GM21390 (cell line): ENCODE data around the gene MLPH.

Experiments
- ATAC-seq: cut with Tn5 transposase; IDR thresholded peaks from one replicate; pipeline ENCODE4 v1.9.1; 2021; ENCODE audit not compliant: unreplicated experiment

Gene MLPH

GRCh38 chr2:237497009-237497837, 10.2 kb downstream of the MLPH start:
- no peak for ATAC-seq

GRCh38 chr2:237497838-237498186, 10.8 kb downstream of the MLPH start:
- no peak for ATAC-seq

GRCh38 chr2:237498341-237498740, 11.3 kb downstream of the MLPH start:
- ATAC-seq = no peak

GRCh38 chr2:237500681-237501424, 13.8 kb downstream of the MLPH start:
- no peak for ATAC-seq

GRCh38 chr2:237501892-237502513, 15.0 kb downstream of the MLPH start:
- no peak for ATAC-seq

- no peak for ATAC-seq
Observed at GRCh38 chr2:237503201-237503600, 16.1 kb downstream of the MLPH start.

- ATAC-seq = no peak
Observed at GRCh38 chr2:237505188-237505939, 18.3 kb downstream of the MLPH start.

GRCh38 chr2:237507512-237507911, 20.5 kb downstream of the MLPH start:
- no peak for ATAC-seq

GRCh38 chr2:237508361-237508760, 21.3 kb downstream of the MLPH start:
- ATAC-seq = no peak

- ATAC-seq = no peak
Observed at GRCh38 chr2:237509151-237509550, 22.1 kb downstream of the MLPH start.

- ATAC-seq = no peak
Observed at GRCh38 chr2:237509905-237510304, 22.9 kb downstream of the MLPH start.

GRCh38 chr2:237510502-237511217, 23.6 kb downstream of the MLPH start:
- ATAC-seq = no peak

- ATAC-seq = no peak
Observed at GRCh38 chr2:237511433-237511832, 24.4 kb downstream of the MLPH start.

GRCh38 chr2:237511885-237512405, 24.9 kb downstream of the MLPH start:
- no peak for ATAC-seq

GRCh38 chr2:237512774-237513466, 25.9 kb downstream of the MLPH start:
- ATAC-seq = no peak

- no peak for ATAC-seq
Observed at GRCh38 chr2:237513693-237514092, 26.6 kb downstream of the MLPH start.

GRCh38 chr2:237514474-237515130, 27.6 kb downstream of the MLPH start:
- ATAC-seq = no peak

GRCh38 chr2:237515166-237515565, 28.1 kb downstream of the MLPH start:
- no peak for ATAC-seq

GRCh38 chr2:237515621-237516275, 28.7 kb downstream of the MLPH start:
- ATAC-seq = no peak
